Right lobe of liver (tissue), 6 donors: ENCODE results near the gene IGF2BP2. TPM values are rescaled to one million over a fixed set of nuclear protein-coding genes. Genes with fewer than 3 reads are reported as not detected.

ENCODE experiments used
- ATAC-seq, 4 donors: fragments of 200-7000 bp; cut with Tn5 transposase; one replicate each; pipeline ENCODE4 v1.9.1; 2020; ENCODE audit warnings: mild to moderate bottlenecking in 4 of 4, moderate library complexity in 4 of 4
- DNase-seq, 3 donors: peaks; one replicate each; pipeline ENCODE4 v3.0.0-alpha.2; 2020
- H3K27ac ChIP-seq, 3 donors: fragments of 200-600 bp; one replicate each; pipeline ENCODE4 v1.8.0; 2022
- H3K27me3 ChIP-seq, 2 donors: fragments of 200-600 bp; one replicate each; pipeline ENCODE4 v1.8.0; 2022
- H3K36me3 ChIP-seq, 4 donors: fragments of 200-600 bp; sonication (generic) in 1 of 4; one replicate each; pipeline versions ENCODE4 v1.5.1 to v1.8.0; 2017 to 2022; ENCODE audit warnings: control low read depth in 1 of 4
- H3K4me1 ChIP-seq, 4 donors: fragments of 200-600 bp; sonication (generic) in 1 of 4; one replicate each; pipeline versions ENCODE4 v1.5.1 to v1.8.0; 2017 to 2022; ENCODE audit warnings: control low read depth in 1 of 4
- H3K4me3 ChIP-seq, 3 donors: fragments of 200-600 bp; one replicate each; pipeline ENCODE4 v1.8.0; 2022
- H3K9me3 ChIP-seq, 4 donors: fragments of 200-600 bp; sonication (generic) in 1 of 4; one replicate each; pipeline versions ENCODE4 v1.5.1 to v1.8.0; 2017 to 2022; ENCODE audit warnings: control low read depth in 1 of 4
- POLR2A ChIP-seq: fragments of 450-650 bp; IDR thresholded peaks from one replicate; pipeline ENCODE4 v1.6.1; 2017; ENCODE audit warnings: antibody characterized with exemption, mild to moderate bottlenecking
- WGBS: methylation state at CpG from one replicate; pipeline ENCODE4 v1.1.6; 2018; ENCODE audit warnings: low coverage, low lambda C conversion rate; ENCODE audit not compliant: insufficient coverage; ENCODE audit errors: missing lambda C conversion rate; 5-methylcytosine and 5-hydroxymethylcytosine counted together
- intact Hi-C, 2 donors: fragments of 100-400 bp; cut with DNase I; formaldehyde crosslinking; loops; one replicate each; pipeline versions ENCODE4 v1.11.2 to v1.14.1; 2022
- total RNA-seq, 6 experiments: library from RNA; depleted of rRNA in 2 of 6; stranded (reverse); fragments of >200 nt in 2 of 6; fragmentation: NEBNext Ultra II Directional in 3 of 6; extraction: Animal tissue kit (Norgen Biotek cat#: 25700) in 3 of 6; gene quantifications; one replicate each; pipeline versions ENCODE4 v1.1.0 to v1.2.4, GENCODE V29; 2016 to 2023
- TF ChIP-seq, protein P1 (sequence below), 4 donors: fragments of 200-600 bp in 3 of 4; fragments of 450-650 bp in 1 of 4; IDR thresholded peaks; one replicate each; pipeline versions ENCODE4 v1.5.1 to v1.8.0; 2016 to 2022; ENCODE audit warnings: antibody characterized with exemption in 4 of 4, mild to moderate bottlenecking in 2 of 4
- donor health status: DM: no; HTN: yes; CAD: no.
- donor health status: DM: no; HTN: no; CAD: no.
- donor health status: DM: no; HTN: no; CAD: no.
- donor health status: DM: no; HTN: yes; CAD: no.
- donor health status: DM: no; HTN: yes; CAD: no.

The IGF2BP2 gene
- total RNA-seq, 6 experiments from 2014 or later = 0.99 to 3.0 (median 1.8) TPM

- 63% methylated on average over 6 of the region's 9 CpGs for WGBS
- intact Hi-C loops = no loop called here
Measured at GRCh38 chr3:185727873-185728272, 97.0 kb downstream of the IGF2BP2 start.

DNA sequence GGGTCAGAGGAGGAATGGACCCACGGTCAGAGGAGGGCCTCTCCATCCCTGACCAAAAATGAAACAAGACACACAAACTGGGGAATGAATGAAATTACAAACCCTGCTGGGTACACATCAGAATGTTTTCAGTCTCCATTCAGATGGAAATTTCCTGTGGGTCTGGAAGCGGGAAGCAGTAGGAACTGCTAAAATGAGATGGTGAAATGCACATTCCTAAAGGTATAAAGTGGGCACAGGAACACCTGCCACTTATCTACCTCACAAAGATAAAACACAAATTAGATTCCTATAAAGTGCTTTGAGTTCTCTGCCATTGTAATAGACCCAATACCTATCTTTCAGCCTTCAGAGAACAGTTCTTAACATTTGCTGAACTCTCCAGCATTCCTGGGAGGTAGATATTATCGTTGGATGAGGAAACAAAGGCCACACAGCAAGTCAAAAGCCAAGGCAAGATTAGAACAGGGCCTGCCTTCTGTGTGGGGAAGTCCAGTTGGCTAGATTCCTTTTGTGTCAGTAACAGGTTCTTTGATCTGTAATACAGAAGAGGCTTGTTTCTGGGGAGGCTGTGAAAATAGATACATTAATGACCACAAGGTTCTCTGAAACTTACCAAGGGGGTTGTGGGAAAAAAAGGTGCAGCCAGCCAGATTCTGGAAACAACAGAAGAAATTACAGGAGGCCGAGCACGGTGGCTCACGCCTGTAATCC, 98.4 kb downstream of the IGF2BP2 start:
- no peak for ATAC-seq
- no peaks in the 10 kb centered on the region for H3K27me3 ChIP-seq
- intact Hi-C loops = no loop called here

More at GRCh38 chr3:185727873-185728272, 97.0 kb downstream of the IGF2BP2 start:
- TF ChIP-seq, protein P1, sequence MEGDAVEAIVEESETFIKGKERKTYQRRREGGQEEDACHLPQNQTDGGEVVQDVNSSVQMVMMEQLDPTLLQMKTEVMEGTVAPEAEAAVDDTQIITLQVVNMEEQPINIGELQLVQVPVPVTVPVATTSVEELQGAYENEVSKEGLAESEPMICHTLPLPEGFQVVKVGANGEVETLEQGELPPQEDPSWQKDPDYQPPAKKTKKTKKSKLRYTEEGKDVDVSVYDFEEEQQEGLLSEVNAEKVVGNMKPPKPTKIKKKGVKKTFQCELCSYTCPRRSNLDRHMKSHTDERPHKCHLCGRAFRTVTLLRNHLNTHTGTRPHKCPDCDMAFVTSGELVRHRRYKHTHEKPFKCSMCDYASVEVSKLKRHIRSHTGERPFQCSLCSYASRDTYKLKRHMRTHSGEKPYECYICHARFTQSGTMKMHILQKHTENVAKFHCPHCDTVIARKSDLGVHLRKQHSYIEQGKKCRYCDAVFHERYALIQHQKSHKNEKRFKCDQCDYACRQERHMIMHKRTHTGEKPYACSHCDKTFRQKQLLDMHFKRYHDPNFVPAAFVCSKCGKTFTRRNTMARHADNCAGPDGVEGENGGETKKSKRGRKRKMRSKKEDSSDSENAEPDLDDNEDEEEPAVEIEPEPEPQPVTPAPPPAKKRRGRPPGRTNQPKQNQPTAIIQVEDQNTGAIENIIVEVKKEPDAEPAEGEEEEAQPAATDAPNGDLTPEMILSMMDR (IDR thresholded peaks at IDR 0.05) = no peak
- no peak for TF ChIP-seq POLR2A
- ATAC-seq (no peak), DNase-seq (no peak)
- Histone ChIP-seq H3K36me3 (no peaks in the 10 kb centered on the region), H3K4me3 (no peak overlapping the region), H3K4me1 (no peaks in the 10 kb centered on the region), H3K9me3 (no peaks in the 10 kb centered on the region), H3K27ac (no peak overlapping the region), H3K27me3 (no peaks in the 10 kb centered on the region)

GRCh38 chr3:185724761-185725160, 100.1 kb downstream of the IGF2BP2 start:
- Histone ChIP-seq H3K9me3 (no peaks in the 10 kb centered on the region), H3K36me3 (no peaks in the 10 kb centered on the region), H3K27me3 (no peaks in the 10 kb centered on the region), H3K27ac (no peak overlapping the region), H3K4me1 (no peaks in the 10 kb centered on the region), H3K4me3 (no peak overlapping the region)
- 92% methylated on average over 1 of the region's 3 CpGs for WGBS
- intact Hi-C loops = no loop called here
- ATAC-seq (no peak), DNase-seq (no peak)
- no peak for TF ChIP-seq POLR2A
- TF ChIP-seq, protein P1 (IDR thresholded peaks at IDR 0.05) = no peak

More for the DNA sequence above, 98.4 kb downstream of the IGF2BP2 start:
- TF ChIP-seq, protein P1 (IDR thresholded peaks at IDR 0.05) = no peak
- no peak for TF ChIP-seq POLR2A
- Histone ChIP-seq H3K4me3 (no peak overlapping the region), H3K9me3 (no peaks in the 10 kb centered on the region), H3K27ac (no peak overlapping the region), H3K4me1 (no peaks in the 10 kb centered on the region), H3K36me3 (no peaks in the 10 kb centered on the region)
- no peak for DNase-seq
- 76% methylated on average over 6 of the region's 6 CpGs for WGBS

DNA sequence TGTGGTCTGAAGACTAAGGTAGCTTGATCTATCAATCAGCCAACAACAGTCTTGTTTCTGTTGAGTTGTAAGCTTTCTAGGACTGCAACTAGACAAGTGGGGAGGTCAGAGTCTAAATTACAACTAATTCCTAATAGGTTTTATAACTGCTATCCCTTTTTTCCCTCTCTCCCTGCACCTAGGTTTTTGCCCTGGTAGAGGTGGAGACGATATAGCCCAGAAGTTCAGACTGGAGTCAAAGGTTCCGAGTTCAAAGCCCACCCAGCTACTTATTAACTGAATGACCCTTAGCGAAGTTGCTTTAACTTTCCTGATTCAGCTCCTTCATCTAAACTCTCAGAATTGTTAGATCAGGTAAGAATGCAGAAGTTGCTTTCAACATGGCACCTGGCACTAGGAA, 100.6 kb downstream of the IGF2BP2 start:
- DNase-seq = no peak
- Histone ChIP-seq H3K9me3 (no peaks in the 10 kb centered on the region), H3K4me3 (no peak overlapping the region), H3K36me3 (no peaks in the 10 kb centered on the region), H3K4me1 (no peaks in the 10 kb centered on the region), H3K27ac (no peak overlapping the region), H3K27me3 (no peaks in the 10 kb centered on the region)
- no peak for ATAC-seq
- intact Hi-C loops = no loop called here
- TF ChIP-seq POLR2A = no peak
- TF ChIP-seq, protein P1 (IDR thresholded peaks at IDR 0.05) = no peak
- WGBS = 70% methylated on average over 3 of the region's 3 CpGs
